ENCODE data around the gene KRTAP10-7.

- TF ChIP-seq POLR2AphosphoS5 (IDR thresholded peaks at IDR 0.05; ENCODE audit: low read depth, low read length) (no peak), SIN3A (IDR thresholded peaks at IDR 0.05; ENCODE audit: borderline replicate concordance, insufficient read depth, low read length) (no peak)
These were observed 46.8 kb downstream of the KRTAP10-7 start for GRCh38 chr21:44647222-44647552.

All from PFSK-1 (cell line).